ENCODE measurements around the gene PCBP1. TPM values are rescaled to one million over a fixed set of nuclear protein-coding genes. Genes with fewer than 3 reads are reported as not detected.
"Not testable (repeated sequence)": the region's sequence is repeated elsewhere in the genome, so short reads cannot be mapped to it uniquely, and the experiment has no call there.

PCBP1 gene
- total RNA-seq, 1 donor from 2014 or later: 73.6 TPM

GRCh38 chr2:70045405-70045804 lies 41.9 kb upstream of the PCBP1 start:
- no peak overlapping the region for H3K4me3 ChIP-seq (ENCODE audit: low read depth, low read length)
- TF ChIP-seq CTCF (conservative IDR thresholded peaks at IDR 0.05; ENCODE audit: low read depth, low read length): no peak
- no peak for DNase-seq (ENCODE audit: low read depth)

GRCh38 chr2:70045932-70046331 lies 41.3 kb upstream of the PCBP1 start:
- no peak for TF ChIP-seq CTCF (conservative IDR thresholded peaks at IDR 0.05; ENCODE audit: low read depth, low read length)

GRCh38 chr2:70046534-70046933 lies 40.7 kb upstream of the PCBP1 start:
- H3K4me3 ChIP-seq (ENCODE audit: low read depth, low read length): no peak overlapping the region
- no peak for DNase-seq (ENCODE audit: low read depth)
- no peak for TF ChIP-seq CTCF (conservative IDR thresholded peaks at IDR 0.05; ENCODE audit: low read depth, low read length)

More at GRCh38 chr2:70045932-70046331, 41.3 kb upstream of the PCBP1 start:
- DNase-seq (ENCODE audit: low read depth): no peak
- H3K4me3 ChIP-seq (ENCODE audit: low read depth, low read length): no peak overlapping the region

- no peak for TF ChIP-seq CTCF (conservative IDR thresholded peaks at IDR 0.05; ENCODE audit: low read depth, low read length)
- H3K4me3 ChIP-seq (ENCODE audit: low read depth, low read length): no peak overlapping the region
- no peak for DNase-seq (ENCODE audit: low read depth)
Measured at GRCh38 chr2:70047451-70047850, 39.8 kb upstream of the PCBP1 start.

GRCh38 chr2:70049255-70049654 lies 38.0 kb upstream of the PCBP1 start:
- H3K4me3 ChIP-seq (ENCODE audit: low read depth, low read length): no peak overlapping the region
- TF ChIP-seq CTCF (conservative IDR thresholded peaks at IDR 0.05; ENCODE audit: low read depth, low read length): no peak
- DNase-seq (ENCODE audit: low read depth): no peak

GRCh38 chr2:70050631-70051425 lies 36.4 kb upstream of the PCBP1 start:
- no peak for DNase-seq (ENCODE audit: low read depth)
- no peak for TF ChIP-seq CTCF (conservative IDR thresholded peaks at IDR 0.05; ENCODE audit: low read depth, low read length)
- H3K4me3 ChIP-seq (ENCODE audit: low read depth, low read length): no peak overlapping the region

GRCh38 chr2:70055259-70055658 lies 32.0 kb upstream of the PCBP1 start:
- not testable (repeated sequence) for DNase-seq (ENCODE audit: low read depth)

More at GRCh38 chr2:70055259-70055658, 32.0 kb upstream of the PCBP1 start:
- H3K4me3 ChIP-seq (ENCODE audit: low read depth, low read length): not testable (repeated sequence)

All from epithelial cell of proximal tubule (primary cell).